ENCODE results near the gene ETV1.

DNA sequence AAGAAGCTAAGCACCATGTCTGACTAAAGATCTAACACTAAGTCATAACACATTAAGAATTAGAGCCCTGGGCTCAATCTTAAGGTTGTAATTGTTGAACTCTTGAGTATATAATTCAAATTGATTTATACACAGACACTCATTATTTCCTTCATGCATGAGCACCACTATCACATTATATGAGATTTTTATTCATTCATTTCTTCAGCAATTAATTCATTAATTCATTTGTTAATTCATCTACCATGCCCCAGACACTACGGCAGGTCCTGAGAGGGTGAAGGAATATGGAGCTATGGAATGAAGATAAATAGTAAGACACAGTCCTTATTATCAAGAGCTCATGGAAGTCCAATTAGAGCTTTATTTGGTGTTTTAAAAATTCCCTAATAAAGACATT is 41.9 kb downstream of the ETV1 start:
- TF ChIP-seq MXI1 (conservative IDR thresholded peaks at IDR 0.05; ENCODE audit: poor library complexity, severe bottlenecking), result no peak
- no peak for TF ChIP-seq TAF1 (IDR thresholded peaks at IDR 0.05; ENCODE audit: low read depth)

All from neural cell (in vitro differentiated cells).